Measurements from ENCODE around the gene FRYL.

DNA sequence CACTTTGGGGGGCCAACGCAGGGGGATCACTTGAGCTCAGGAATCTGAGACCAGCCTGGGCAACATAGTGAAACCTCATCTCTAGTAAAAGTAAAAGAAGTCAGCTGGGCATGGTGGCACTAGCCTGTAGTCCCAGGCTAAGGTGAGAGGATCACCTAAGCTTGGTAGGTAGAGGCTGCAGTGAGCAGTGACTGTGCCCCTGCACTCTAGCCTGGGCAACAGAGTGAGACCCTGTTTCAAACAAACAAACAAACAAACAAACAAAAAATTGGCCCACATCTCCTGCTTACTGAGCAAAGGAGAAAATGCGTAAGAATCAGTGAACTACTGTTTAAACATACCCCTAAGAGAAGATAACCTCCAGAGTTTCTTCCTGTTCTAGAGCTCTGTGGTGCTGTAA lies 85.3 kb downstream of the FRYL start:
- TF ChIP-seq CTCF (IDR thresholded peaks at IDR 0.05; ENCODE audit: poor library complexity) (no peak), EZH2 (IDR thresholded peaks at IDR 0.05; ENCODE audit: borderline replicate concordance) (no peak)

All from hepatocyte (in vitro differentiated cells).